Erythroblast (primary cell): Measurements from ENCODE around the gene UBXN7.
"Not testable (repeated sequence)": the region's sequence is repeated elsewhere in the genome, so short reads cannot be mapped to it uniquely, and the experiment has no call there.

Experiments used
- DNase-seq, 2 experiments: peaks; one replicate each; lab custom pipeline; 2025; lab: John Stamatoyannopoulos, UW
- GATA1 ChIP-seq: IDR thresholded peaks from 2 replicates; pipeline ENCODE4 v1.6.1; 2011; ENCODE audit warnings: low read depth, mild to moderate bottlenecking, control low read depth, low read length, moderate library complexity
- POLR2A ChIP-seq: IDR thresholded peaks from 2 replicates; pipeline ENCODE4 v1.6.1; 2011; ENCODE audit warnings: mild to moderate bottlenecking, low read length

The UBXN7 gene

GRCh38 chr3:196432137-196432879, at the start of gene UBXN7:
Gene UBXN7, minus strand, starts transcription at chr3:196432427. Its CDS starts 28 bp downstream, at chr3:196432399.
- peak; percentile 96 to 98 for DNase-seq
- TF ChIP-seq GATA1 (no peak), POLR2A (peak; percentile 81)

GRCh38 chr3:196477678-196478077, 45.5 kb upstream of the UBXN7 start:
- TF ChIP-seq POLR2A = no peak
- TF ChIP-seq GATA1 = no peak
- DNase-seq = no peak

GRCh38 chr3:196472286-196472685, 40.1 kb upstream of the UBXN7 start:
- no peak for TF ChIP-seq GATA1
- no peak for TF ChIP-seq POLR2A

GRCh38 chr3:196471551-196471950, 39.3 kb upstream of the UBXN7 start:
- TF ChIP-seq POLR2A (no peak), GATA1 (no peak)
- no peak for DNase-seq

More at GRCh38 chr3:196472286-196472685, 40.1 kb upstream of the UBXN7 start:
- no peak for DNase-seq

- not testable (repeated sequence) for DNase-seq
Measured at GRCh38 chr3:196470182-196470581, 38.0 kb upstream of the UBXN7 start.

- TF ChIP-seq POLR2A (no peak), GATA1 (no peak)
- no peak for DNase-seq
Measured at GRCh38 chr3:196463804-196464203, 31.6 kb upstream of the UBXN7 start.

- DNase-seq = no peak
Measured at GRCh38 chr3:196463478-196463756, 31.2 kb upstream of the UBXN7 start.

GRCh38 chr3:196462680-196463477, 30.7 kb upstream of the UBXN7 start:
- not testable (repeated sequence) for DNase-seq

More at GRCh38 chr3:196463478-196463756, 31.2 kb upstream of the UBXN7 start:
- TF ChIP-seq POLR2A = no peak
- no peak for TF ChIP-seq GATA1

GRCh38 chr3:196458063-196458462, 25.8 kb upstream of the UBXN7 start:
- DNase-seq = no peak
- TF ChIP-seq POLR2A = no peak
- TF ChIP-seq GATA1 = no peak

- DNase-seq = not testable (repeated sequence)
Measured at GRCh38 chr3:196457470-196457869, 25.2 kb upstream of the UBXN7 start.

- no peak for DNase-seq
- no peak for TF ChIP-seq POLR2A
- no peak for TF ChIP-seq GATA1
Measured at GRCh38 chr3:196454935-196455334, 22.7 kb upstream of the UBXN7 start.

- peak; percentile 17 to 24 for DNase-seq
Measured at GRCh38 chr3:196445391-196445790, 13.2 kb upstream of the UBXN7 start.

- TF ChIP-seq GATA1 (no peak), POLR2A (no peak)
- DNase-seq = no peak
Measured at GRCh38 chr3:196444500-196444894, 12.3 kb upstream of the UBXN7 start.

GRCh38 chr3:196440696-196441095, 8.5 kb upstream of the UBXN7 start:
- no peak for TF ChIP-seq POLR2A
- no peak for TF ChIP-seq GATA1
- no peak for DNase-seq

- no peak for TF ChIP-seq POLR2A
- TF ChIP-seq GATA1 = no peak
- no peak for DNase-seq
Measured at GRCh38 chr3:196440041-196440537, 7.9 kb upstream of the UBXN7 start.
